Measurements from ENCODE around the gene MESD. TPM values are rescaled to one million over a fixed set of nuclear protein-coding genes. Genes with fewer than 3 reads are reported as not detected.

Gene MESD
- total RNA-seq, 4 donors from 2014 or later: 14.1 to 38.2 (median 24.7) TPM

DNA sequence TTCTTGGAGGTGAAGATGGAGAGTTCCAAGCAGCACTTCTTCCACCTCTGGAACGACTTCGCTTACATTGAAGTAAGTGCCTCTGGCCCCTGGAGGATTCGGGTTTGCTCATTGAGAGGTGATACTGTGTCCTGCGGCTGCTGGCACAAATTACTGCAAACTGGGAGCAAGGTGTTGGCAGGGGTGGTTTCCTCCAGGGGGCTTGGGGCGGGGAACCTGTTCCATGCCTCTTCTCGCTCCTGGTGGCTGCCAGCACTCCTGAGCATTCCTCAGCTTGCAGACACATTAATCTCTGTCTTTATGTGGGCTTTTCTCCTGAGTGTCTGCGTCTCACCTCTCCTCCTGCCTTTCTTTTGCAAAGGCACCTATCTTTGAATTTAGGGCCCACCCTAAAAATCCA, 47.4 kb downstream of the MESD start:
- H3K4me3 ChIP-seq: no peak overlapping the region
- H3K36me3 ChIP-seq: peaks cover 35% of the 10 kb centered on the region
- H3K27ac ChIP-seq: no peak overlapping the region
- H3K27me3 ChIP-seq: no peaks in the 10 kb centered on the region
- WGBS: 59% methylated on average over 7 of the region's 7 CpGs
- H3K4me1 ChIP-seq: peaks cover 25% of the 10 kb centered on the region
- no peak for TF ChIP-seq POLR2A (IDR thresholded peaks at IDR 0.05)
- TF ChIP-seq POLR2AphosphoS5 (IDR thresholded peaks at IDR 0.05): no peak
- no peak for TF ChIP-seq CTCF (IDR thresholded peaks at IDR 0.05)
- TF ChIP-seq EP300 (IDR thresholded peaks at IDR 0.05): no peak
- H3K9me3 ChIP-seq: no peaks in the 10 kb centered on the region
- peak in 1 of 2 donors; percentile 45 for DNase-seq (ENCODE audit: low spot score in 2 of 2)

DNA sequence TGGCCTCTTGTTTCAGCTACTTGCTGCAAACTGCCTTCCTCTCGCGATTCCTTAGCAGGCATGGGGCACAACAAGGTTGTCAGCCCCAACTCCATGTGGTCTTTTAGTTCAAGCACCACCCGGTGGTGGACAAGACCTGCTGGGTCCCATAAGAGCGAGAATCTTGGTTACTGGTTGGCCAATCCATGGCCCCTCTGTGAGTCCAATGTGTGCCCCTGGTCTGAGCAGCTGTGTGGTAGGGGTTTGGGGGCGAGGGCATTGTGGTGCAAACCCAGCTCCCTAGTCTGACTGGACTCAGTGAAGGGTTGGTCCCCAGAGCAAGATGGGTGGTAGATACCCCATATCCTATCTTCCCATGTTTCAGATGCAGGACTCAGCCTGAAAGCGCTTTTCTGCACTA, 48.8 kb downstream of the MESD start:
- WGBS: 93% methylated on average over 5 of the region's 6 CpGs
- Histone ChIP-seq H3K9me3 (no peaks in the 10 kb centered on the region), H3K27me3 (no peaks in the 10 kb centered on the region), H3K4me1 (peaks cover 25% of the 10 kb centered on the region), H3K4me3 (no peak overlapping the region), H3K36me3 (peaks cover 23% of the 10 kb centered on the region), H3K27ac (no peak overlapping the region)
- peak in 1 of 2 donors; percentile 66 for DNase-seq (ENCODE audit: low spot score in 2 of 2)
- no peak for TF ChIP-seq EP300 (IDR thresholded peaks at IDR 0.05)
- no peak for TF ChIP-seq POLR2A (IDR thresholded peaks at IDR 0.05)
- no peak for TF ChIP-seq POLR2AphosphoS5 (IDR thresholded peaks at IDR 0.05)
- TF ChIP-seq CTCF (IDR thresholded peaks at IDR 0.05): no peak

- DNase-seq (ENCODE audit: low spot score in 2 of 2): peak in 1 of 2 donors; percentile 57
- no peak overlapping the region for H3K4me3 ChIP-seq
- H3K27me3 ChIP-seq: no peaks in the 10 kb centered on the region
- TF ChIP-seq EP300 (IDR thresholded peaks at IDR 0.05): no peak
- TF ChIP-seq POLR2A (IDR thresholded peaks at IDR 0.05): no peak
- TF ChIP-seq POLR2AphosphoS5 (IDR thresholded peaks at IDR 0.05): no peak
- TF ChIP-seq CTCF (IDR thresholded peaks at IDR 0.05): no peak
- WGBS: 100% methylated on average over 3 of the region's 4 CpGs
- no peak overlapping the region for H3K27ac ChIP-seq
- peaks cover 21% of the 10 kb centered on the region for H3K36me3 ChIP-seq
- no peaks in the 10 kb centered on the region for H3K9me3 ChIP-seq
- peaks cover 25% of the 10 kb centered on the region for H3K4me1 ChIP-seq
Observed at GRCh38 chr15:80940331-80940730, 49.3 kb downstream of the MESD start.

- Histone ChIP-seq H3K9me3 (no peaks in the 10 kb centered on the region), H3K27me3 (no peaks in the 10 kb centered on the region), H3K27ac (no peak overlapping the region), H3K36me3 (peaks cover 14% of the 10 kb centered on the region), H3K4me3 (no peak overlapping the region), H3K4me1 (peaks cover 28% of the 10 kb centered on the region)
- peak in 1 of 2 donors; percentile 45 for DNase-seq (ENCODE audit: low spot score in 2 of 2)
- no peak for TF ChIP-seq POLR2AphosphoS5 (IDR thresholded peaks at IDR 0.05)
- no peak for TF ChIP-seq CTCF (IDR thresholded peaks at IDR 0.05)
- no peak for TF ChIP-seq EP300 (IDR thresholded peaks at IDR 0.05)
- TF ChIP-seq POLR2A (IDR thresholded peaks at IDR 0.05): no peak
- WGBS: 96% methylated on average over 3 of the region's 3 CpGs
Observed at GRCh38 chr15:80939216-80939615, 50.4 kb downstream of the MESD start.

DNA sequence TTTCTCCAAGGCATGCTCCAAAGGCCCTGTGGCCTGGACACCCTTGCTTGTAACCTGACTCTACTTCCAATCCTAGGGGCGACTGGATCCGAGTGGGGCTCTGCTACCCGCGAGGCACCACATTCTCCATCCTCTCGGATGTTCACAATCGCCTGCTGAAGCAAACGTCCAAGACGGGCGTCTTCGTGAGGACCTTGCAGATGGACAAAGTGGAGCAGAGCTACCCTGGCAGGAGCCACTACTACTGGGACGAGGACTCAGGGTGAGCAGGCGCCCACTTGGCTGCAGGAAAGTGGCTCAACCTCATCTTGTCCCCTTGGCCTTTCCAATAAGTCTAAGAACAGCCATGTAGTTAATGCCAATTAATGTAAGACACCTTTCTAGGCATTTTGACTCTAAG, 51.9 kb downstream of the MESD start:
- peaks cover 14% of the 10 kb centered on the region for H3K36me3 ChIP-seq
- peaks cover 16% of the 10 kb centered on the region for H3K4me1 ChIP-seq
- H3K4me3 ChIP-seq: no peak overlapping the region
- TF ChIP-seq EP300 (IDR thresholded peaks at IDR 0.05) (no peak), CTCF (IDR thresholded peaks at IDR 0.05) (no peak), POLR2A (IDR thresholded peaks at IDR 0.05) (no peak), POLR2AphosphoS5 (IDR thresholded peaks at IDR 0.05) (no peak)
- no peaks in the 10 kb centered on the region for H3K27me3 ChIP-seq
- DNase-seq (ENCODE audit: low spot score in 2 of 2): no peak
- 99% methylated on average over 12 of the region's 12 CpGs for WGBS
- H3K9me3 ChIP-seq: no peaks in the 10 kb centered on the region
- no peak overlapping the region for H3K27ac ChIP-seq
